Measurements from ENCODE around the gene ZNRF4.
"Not testable (repeated sequence)": the region's sequence is repeated elsewhere in the genome, so short reads cannot be mapped to it uniquely, and the experiment has no call there.

The ZNRF4 gene

GRCh38 chr19:5434970-5435641 is 20.1 kb upstream of the ZNRF4 start:
- H3K27ac Mint-ChIP-seq: no peak overlapping the region
- peaks cover 4 to 9% of the 10 kb centered on the region in 2 donors for H3K9me3 Mint-ChIP-seq
- H3K27me3 Mint-ChIP-seq: peaks cover 59% of the 10 kb centered on the region
- peaks cover 16% of the 10 kb centered on the region for H3K4me1 Mint-ChIP-seq
- no peak overlapping the region for H3K4me3 Mint-ChIP-seq
- DNase-seq (peak; percentile 5 to 20), ATAC-seq (peak; percentile 85)

DNA sequence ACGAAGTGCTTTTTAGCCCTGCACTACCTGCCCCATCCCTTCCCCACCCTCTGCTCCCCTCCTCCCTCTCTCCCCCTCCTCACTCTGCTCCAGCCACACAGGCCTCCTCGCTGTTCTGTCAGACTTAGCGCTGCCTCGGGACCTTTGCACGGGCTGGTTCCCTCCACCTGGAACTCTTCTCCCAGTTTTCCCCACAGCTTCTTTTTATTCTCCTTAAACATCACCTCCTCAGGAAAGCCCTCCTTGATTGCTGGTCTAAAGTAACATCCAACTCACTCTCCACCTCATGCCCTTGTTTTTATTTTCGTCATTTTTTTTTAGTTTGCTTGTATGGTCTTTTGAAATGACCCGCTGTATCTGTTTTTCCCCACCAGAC is 19.6 kb upstream of the ZNRF4 start:
- peaks cover 54% of the 10 kb centered on the region for H3K27me3 Mint-ChIP-seq
- H3K4me3 Mint-ChIP-seq: no peak overlapping the region
- H3K4me1 Mint-ChIP-seq: peaks cover 16% of the 10 kb centered on the region
- no peak overlapping the region for H3K27ac Mint-ChIP-seq
- H3K9me3 Mint-ChIP-seq: peaks cover 4 to 9% of the 10 kb centered on the region in 2 donors
- DNase-seq (no peak), ATAC-seq (no peak)

DNA sequence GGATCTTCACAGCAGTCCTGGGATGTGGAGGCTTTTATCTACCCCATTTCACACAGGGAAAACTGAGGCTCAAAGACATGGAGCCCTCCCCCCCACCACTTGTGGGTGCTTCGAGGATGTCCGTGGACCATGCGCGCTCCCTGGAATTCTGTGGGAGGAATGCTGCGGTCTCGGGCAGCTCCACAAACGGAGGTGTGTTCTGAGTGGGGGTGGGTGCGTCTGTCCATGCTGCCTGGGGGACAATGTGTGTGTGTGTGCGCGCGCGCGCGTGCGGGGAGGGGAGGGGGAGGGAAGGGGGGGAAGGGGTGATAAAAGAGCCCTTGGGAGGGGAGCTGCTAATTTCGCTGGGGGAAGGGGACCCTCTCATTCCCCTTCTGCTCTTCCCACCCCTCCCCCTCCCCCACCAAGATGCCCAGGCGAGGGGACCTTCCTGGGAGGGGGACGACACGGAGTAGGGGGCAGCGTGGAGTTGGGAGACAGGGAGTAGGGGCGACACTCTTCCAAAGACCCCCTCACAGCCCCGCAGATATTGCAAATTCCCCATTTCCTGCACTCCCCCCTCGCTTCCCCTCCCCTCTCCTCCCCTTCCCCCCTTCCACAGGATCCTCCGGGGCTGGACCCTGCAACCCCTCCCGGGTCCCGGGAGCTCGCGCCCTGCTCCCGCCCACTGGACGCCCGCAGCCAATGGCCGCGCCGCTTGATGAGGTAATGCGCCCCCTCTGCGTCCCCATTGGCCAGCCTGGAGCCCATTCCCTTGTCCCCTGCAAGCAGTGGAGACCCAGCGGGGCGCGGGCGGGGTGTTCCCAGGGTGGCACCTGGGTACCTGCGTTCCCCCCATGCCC is 18.9 kb upstream of the ZNRF4 start:
- peaks cover 54% of the 10 kb centered on the region for H3K27me3 Mint-ChIP-seq
- peaks cover 16% of the 10 kb centered on the region for H3K4me1 Mint-ChIP-seq
- DNase-seq: no peak
- no peak for ATAC-seq
- no peak overlapping the region for H3K4me3 Mint-ChIP-seq
- no peak overlapping the region for H3K27ac Mint-ChIP-seq
- peaks cover 4 to 9% of the 10 kb centered on the region in 2 donors for H3K9me3 Mint-ChIP-seq

GRCh38 chr19:5436948-5437306 is 18.3 kb upstream of the ZNRF4 start:
- no peak for ATAC-seq
- H3K4me1 Mint-ChIP-seq: peaks cover 16% of the 10 kb centered on the region
- DNase-seq: no peak
- no peak overlapping the region for H3K27ac Mint-ChIP-seq
- H3K4me3 Mint-ChIP-seq: no peak overlapping the region
- H3K27me3 Mint-ChIP-seq: peaks cover 54% of the 10 kb centered on the region
- H3K9me3 Mint-ChIP-seq: peaks cover 4 to 9% of the 10 kb centered on the region in 2 donors

GRCh38 chr19:5438756-5439155 is 16.5 kb upstream of the ZNRF4 start:
- H3K9me3 Mint-ChIP-seq, H3K27ac Mint-ChIP-seq, ATAC-seq, H3K4me3 Mint-ChIP-seq, DNase-seq: not testable (repeated sequence)
- H3K27me3 Mint-ChIP-seq: peaks cover 46% of the 10 kb centered on the region
- H3K4me1 Mint-ChIP-seq: peaks cover 16% of the 10 kb centered on the region

- no peak overlapping the region for H3K27ac Mint-ChIP-seq
- no peak overlapping the region for H3K4me3 Mint-ChIP-seq
- peaks cover 0 to 7% of the 10 kb centered on the region in 2 donors for H3K9me3 Mint-ChIP-seq
- ATAC-seq (no peak), DNase-seq (no peak)
- H3K4me1 Mint-ChIP-seq: peaks cover 16% of the 10 kb centered on the region
- peaks cover 46% of the 10 kb centered on the region for H3K27me3 Mint-ChIP-seq
Observed at GRCh38 chr19:5439452-5439851, 15.8 kb upstream of the ZNRF4 start.

DNA sequence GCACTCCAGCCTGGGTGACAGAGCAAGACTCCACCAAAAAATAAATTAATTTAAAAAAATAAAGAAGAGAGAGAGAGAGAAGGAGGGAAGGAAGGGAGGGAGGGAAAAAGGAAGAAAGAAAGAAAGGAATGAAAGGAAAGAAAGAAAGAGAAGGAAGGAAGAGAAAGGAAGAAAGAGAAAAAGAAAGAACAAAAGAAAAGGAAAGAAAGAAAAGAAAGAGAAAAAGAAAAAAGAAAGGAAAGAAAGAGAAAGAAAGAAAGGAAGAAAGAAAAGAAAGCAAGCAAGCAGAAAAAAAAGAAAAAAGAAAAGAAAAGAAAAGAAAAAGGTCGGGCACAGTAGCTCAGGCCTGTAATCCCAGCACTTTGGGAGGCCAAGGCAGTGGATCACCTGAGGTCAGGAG is 14.9 kb upstream of the ZNRF4 start:
- no peaks in the 10 kb centered on the region for H3K9me3 Mint-ChIP-seq
- peak overlapping the region in 1 of 2 donors; percentile 25 for H3K27ac Mint-ChIP-seq
- no peak overlapping the region for H3K4me3 Mint-ChIP-seq
- peaks cover 47% of the 10 kb centered on the region for H3K27me3 Mint-ChIP-seq
- DNase-seq (no peak), ATAC-seq (no peak)
- H3K4me1 Mint-ChIP-seq: peaks cover 8% of the 10 kb centered on the region

DNA sequence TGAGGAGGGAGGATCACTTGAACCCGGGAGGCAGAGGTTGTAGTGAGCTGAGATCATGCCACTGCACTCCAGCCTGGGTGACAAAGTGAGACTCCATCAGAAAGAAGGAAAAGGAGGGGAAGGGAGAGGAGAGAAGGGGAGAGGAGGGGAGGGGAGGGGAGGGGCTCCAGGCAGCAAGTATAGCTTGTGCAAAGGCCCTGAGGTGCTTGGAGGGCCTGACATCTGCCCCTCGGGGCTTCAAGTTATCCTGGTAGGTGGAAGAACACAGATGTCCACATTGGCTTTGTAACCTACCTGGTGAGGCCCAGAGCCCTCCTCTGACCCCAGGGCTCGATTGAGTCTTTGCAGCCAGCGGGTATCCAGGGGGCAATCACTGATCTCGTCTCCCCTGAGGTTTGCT is 11.5 kb upstream of the ZNRF4 start:
- Mint-ChIP-seq H3K4me1 (peaks cover 6% of the 10 kb centered on the region), H3K4me3 (no peak overlapping the region), H3K9me3 (no peaks in the 10 kb centered on the region), H3K27me3 (peaks cover 45% of the 10 kb centered on the region), H3K27ac (no peak overlapping the region)
- ATAC-seq (no peak), DNase-seq (no peak)

DNA sequence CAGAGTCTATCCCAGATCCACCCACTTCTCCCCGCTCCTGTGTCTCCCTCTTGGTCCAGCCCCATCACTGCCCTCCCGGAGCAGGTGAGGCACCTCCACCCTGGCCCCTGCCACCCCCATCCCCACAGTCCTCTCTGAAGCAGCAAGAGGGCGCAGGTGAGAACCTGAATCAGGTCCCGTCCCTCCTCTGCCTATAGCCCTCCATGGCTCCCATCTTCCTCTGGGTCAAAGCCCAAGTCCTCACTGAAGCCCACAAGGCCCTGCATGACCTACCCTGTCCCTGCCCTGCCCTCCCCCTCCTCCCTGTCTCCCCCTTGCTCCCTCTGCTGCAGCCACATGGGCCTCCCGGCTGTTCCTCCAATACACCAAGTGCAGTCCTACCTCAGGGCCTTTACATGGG is 10.8 kb upstream of the ZNRF4 start:
- H3K27me3 Mint-ChIP-seq: peaks cover 49% of the 10 kb centered on the region
- no peaks in the 10 kb centered on the region for H3K9me3 Mint-ChIP-seq
- ATAC-seq (no peak), DNase-seq (no peak)
- peaks cover 6% of the 10 kb centered on the region for H3K4me1 Mint-ChIP-seq
- H3K27ac Mint-ChIP-seq: no peak overlapping the region
- no peak overlapping the region for H3K4me3 Mint-ChIP-seq

DNA sequence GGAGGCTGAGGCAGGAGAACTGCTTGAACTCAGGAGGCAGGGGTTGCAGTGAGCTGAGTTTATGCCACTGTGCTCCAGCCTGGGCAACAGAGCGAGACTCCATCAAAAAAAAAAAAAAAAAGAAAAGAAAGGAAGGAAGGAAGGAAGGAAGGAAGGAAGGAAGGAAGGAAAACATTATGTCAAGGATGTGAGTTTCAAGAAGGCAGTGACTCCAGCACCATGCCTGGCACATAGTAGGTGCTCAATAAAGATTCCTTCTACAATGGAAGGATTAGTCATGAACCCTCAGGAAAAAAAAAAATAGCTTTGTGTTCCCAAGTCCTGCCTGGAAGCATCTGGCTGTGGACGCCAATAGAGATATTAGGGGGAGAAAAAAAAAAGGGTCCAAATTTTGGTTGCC is 10.1 kb upstream of the ZNRF4 start:
- no peak for ATAC-seq
- H3K4me1 Mint-ChIP-seq: peaks cover 6% of the 10 kb centered on the region
- no peak overlapping the region for H3K4me3 Mint-ChIP-seq

GRCh38 chr19:5445561-5446055 is 9.6 kb upstream of the ZNRF4 start:
- Mint-ChIP-seq H3K27me3 (peaks cover 61% of the 10 kb centered on the region), H3K9me3 (no peaks in the 10 kb centered on the region), H3K27ac (no peak overlapping the region), H3K4me3 (no peak overlapping the region), H3K4me1 (peaks cover 6% of the 10 kb centered on the region)
- no peak for ATAC-seq
- DNase-seq: no peak

More for the DNA sequence above, 10.1 kb upstream of the ZNRF4 start:
- DNase-seq: no peak
- peaks cover 55% of the 10 kb centered on the region for H3K27me3 Mint-ChIP-seq
- no peaks in the 10 kb centered on the region for H3K9me3 Mint-ChIP-seq
- no peak overlapping the region for H3K27ac Mint-ChIP-seq

- Mint-ChIP-seq H3K4me3 (no peak overlapping the region), H3K27me3 (peaks cover 68% of the 10 kb centered on the region), H3K9me3 (no peaks in the 10 kb centered on the region), H3K4me1 (peaks cover 6% of the 10 kb centered on the region), H3K27ac (no peak overlapping the region)
- no peak for ATAC-seq
- DNase-seq: no peak
Observed at GRCh38 chr19:5447700-5448311, 7.4 kb upstream of the ZNRF4 start.

DNA sequence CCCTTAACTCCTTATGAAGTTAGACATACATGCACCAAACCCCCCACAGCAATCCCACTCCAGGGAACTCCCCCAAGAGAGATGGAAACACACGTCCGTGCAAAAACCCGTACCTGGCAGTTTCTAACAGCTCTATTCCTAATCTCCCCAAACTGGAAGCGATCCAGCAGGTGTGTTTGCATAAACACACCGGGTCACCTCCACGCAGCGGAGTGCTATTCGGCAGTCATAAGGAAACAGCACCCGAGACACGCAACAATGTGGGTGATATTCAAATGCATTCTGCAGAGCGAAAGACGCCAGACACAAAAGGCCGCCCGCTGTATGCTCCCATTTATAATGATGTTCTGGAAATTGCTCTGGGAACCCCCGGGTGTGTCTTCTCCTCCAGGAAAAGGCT is 6.8 kb upstream of the ZNRF4 start:
- no peak overlapping the region for H3K4me3 Mint-ChIP-seq
- peaks cover 68% of the 10 kb centered on the region for H3K27me3 Mint-ChIP-seq
- DNase-seq: no peak
- H3K27ac Mint-ChIP-seq: no peak overlapping the region
- no peaks in the 10 kb centered on the region for H3K9me3 Mint-ChIP-seq
- no peak for ATAC-seq
- H3K4me1 Mint-ChIP-seq: peaks cover 6% of the 10 kb centered on the region

DNA sequence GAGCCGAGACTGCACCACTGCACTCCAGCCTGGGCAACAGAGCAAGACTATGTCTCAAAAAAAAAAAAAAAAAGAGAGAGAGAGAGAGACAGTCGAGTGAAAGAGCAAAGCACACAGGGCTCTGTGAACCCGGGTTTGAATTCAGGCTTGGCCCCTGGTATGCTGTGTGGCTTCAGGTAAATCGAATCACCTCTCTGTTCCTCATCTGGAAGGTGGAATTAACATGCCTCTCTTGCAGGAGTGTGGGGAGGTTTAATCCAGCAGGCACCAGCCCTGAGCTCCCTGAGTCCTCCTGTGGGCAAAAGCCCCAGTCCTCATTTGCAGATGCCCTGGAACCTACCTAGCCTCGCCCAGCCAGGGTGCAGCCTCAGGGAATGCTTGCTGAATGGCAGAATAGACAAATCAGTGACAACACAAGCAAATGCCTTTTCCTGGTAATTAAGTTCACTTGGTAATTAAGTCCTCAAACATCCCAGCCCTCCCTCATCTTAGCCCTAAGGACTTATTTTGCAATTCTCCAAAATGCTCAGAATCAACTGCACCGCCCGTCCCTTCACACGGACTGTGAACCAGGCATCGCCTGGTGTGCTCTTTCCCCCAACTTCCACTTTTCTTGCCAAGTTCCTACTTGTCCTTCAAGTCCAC is 4.6 kb upstream of the ZNRF4 start:
- no peak for DNase-seq
- peak overlapping the region in 1 of 2 donors; percentile 16 for H3K27ac Mint-ChIP-seq

DNA sequence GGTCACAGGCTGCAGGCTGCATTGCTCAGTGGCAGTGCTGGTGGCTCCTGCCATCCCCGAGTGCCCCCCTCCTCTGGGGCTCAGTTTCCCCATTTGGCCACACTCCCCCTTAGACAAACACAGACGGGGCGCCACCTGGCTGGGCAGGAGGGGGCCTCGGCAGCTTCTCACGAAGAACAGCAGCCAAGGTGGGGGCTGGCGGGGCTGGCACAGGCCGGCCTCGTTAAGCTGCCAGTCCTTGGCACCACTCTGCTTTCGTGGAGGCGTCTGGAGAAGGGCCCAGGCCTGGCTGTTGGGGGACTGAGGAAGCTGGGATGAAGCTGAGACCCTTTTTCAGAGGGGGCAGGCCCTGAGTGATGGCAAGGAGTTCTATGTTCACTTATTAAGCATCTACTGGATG is 3.7 kb upstream of the ZNRF4 start:
- no peaks in the 10 kb centered on the region for H3K9me3 Mint-ChIP-seq
- H3K4me1 Mint-ChIP-seq: peaks cover 6% of the 10 kb centered on the region
- DNase-seq (no peak), ATAC-seq (no peak)
- H3K4me3 Mint-ChIP-seq: no peak overlapping the region
- peaks cover 52% of the 10 kb centered on the region for H3K27me3 Mint-ChIP-seq
- no peak overlapping the region for H3K27ac Mint-ChIP-seq

More for the DNA sequence above, 4.6 kb upstream of the ZNRF4 start:
- H3K27me3 Mint-ChIP-seq: peaks cover 56% of the 10 kb centered on the region
- H3K4me1 Mint-ChIP-seq: peaks cover 6% of the 10 kb centered on the region
- no peak for ATAC-seq
- H3K9me3 Mint-ChIP-seq: no peaks in the 10 kb centered on the region
- H3K4me3 Mint-ChIP-seq: no peak overlapping the region

All from stimulated activated naive CD8-positive, alpha-beta T cell treated with anti-CD3 and anti-CD28 coated beads, Interleukin-15, amount 100 ng/mL, for 72 hours (primary cell).